GM12878 (cell line): ENCODE results near the gene TFCP2. TPM values are rescaled to one million over a fixed set of nuclear protein-coding genes. Genes with fewer than 3 reads are reported as not detected.

Experiments
- BACH1 ChIP-seq: fragments of 450-650 bp; IDR thresholded peaks from 2 replicates; pipeline ENCODE4 v1.6.1; 2017; ENCODE audit warnings: mild to moderate bottlenecking, borderline replicate concordance
- BMI1 ChIP-seq: fragments of 450-650 bp; IDR thresholded peaks from 2 replicates; pipeline ENCODE4 v1.6.1; 2016; ENCODE audit warnings: mild to moderate bottlenecking, moderate library complexity, borderline replicate concordance
- CEBPZ ChIP-seq: fragments of 150-350 bp; IDR thresholded peaks from 2 replicates; pipeline ENCODE4 v1.6.1; 2016; ENCODE audit warnings: low read depth, low read length
- E2F8 ChIP-seq: fragments of 450-650 bp; IDR thresholded peaks from 2 replicates; pipeline ENCODE4 v1.6.1; 2018; ENCODE audit warnings: mild to moderate bottlenecking, low read depth, moderate library complexity; ENCODE audit not compliant: partially characterized antibody
- E4F1 ChIP-seq: fragments of 450-650 bp; IDR thresholded peaks from 2 replicates; pipeline ENCODE4 v1.6.1; 2018; ENCODE audit warnings: borderline replicate concordance, mild to moderate bottlenecking; ENCODE audit not compliant: partially characterized antibody
- ETV6 ChIP-seq, 2 experiments: fragments of 450-650 bp in 1 of 2; IDR thresholded peaks in 1 of 2; conservative IDR thresholded peaks in 1 of 2; 2 replicates each; pipeline ENCODE4 v1.6.1; 2014; ENCODE audit warnings: antibody characterized with exemption in 1 of 2, borderline replicate concordance in 1 of 2, low read depth in 1 of 2, mild to moderate bottlenecking in 1 of 2, moderate library complexity in 1 of 2
- IRF5 ChIP-seq: fragments of 450-650 bp; IDR thresholded peaks from 2 replicates; pipeline ENCODE4 v1.6.1; 2017; ENCODE audit warnings: borderline replicate concordance
- MEF2A ChIP-seq: IDR thresholded peaks from 2 replicates; pipeline ENCODE4 v1.6.1; 2011; ENCODE audit warnings: low read depth, mild to moderate bottlenecking, low read length, moderate library complexity; ENCODE audit not compliant: insufficient read depth
- MEF2B ChIP-seq: fragments of 450-650 bp; IDR thresholded peaks from 2 replicates; pipeline ENCODE4 v1.6.1; 2018; ENCODE audit warnings: mild to moderate bottlenecking, moderate library complexity; ENCODE audit not compliant: partially characterized antibody, poor library complexity, severe bottlenecking
- PAX8 ChIP-seq: fragments of 450-650 bp; IDR thresholded peaks from 2 replicates; pipeline ENCODE4 v1.6.1; 2017; ENCODE audit warnings: mild to moderate bottlenecking, moderate library complexity
- SP1 ChIP-seq: IDR thresholded peaks from one replicate; pipeline ENCODE4 v1.6.1; 2011; ENCODE audit warnings: low read depth, low read length
- SREBF2 ChIP-seq: IDR thresholded peaks from 2 replicates; pipeline ENCODE4 v1.6.1; 2012; ENCODE audit warnings: mild to moderate bottlenecking, low read length
- TBL1XR1 ChIP-seq: IDR thresholded peaks from 2 replicates; pipeline ENCODE4 v1.6.1; 2012; ENCODE audit warnings: low read depth, low read length, improper control_type of control experiment
- TCF12 ChIP-seq: IDR thresholded peaks from 2 replicates; pipeline ENCODE4 v1.6.1; 2011; ENCODE audit warnings: low read depth, mild to moderate bottlenecking, low read length
- ZBED1 ChIP-seq: IDR thresholded peaks from 2 replicates; pipeline ENCODE4 v1.6.1; 2016; ENCODE audit warnings: borderline replicate concordance
- ZBTB33 ChIP-seq: fragments of 450-650 bp; IDR thresholded peaks from 2 replicates; pipeline ENCODE4 v1.6.1; 2017; ENCODE audit warnings: mild to moderate bottlenecking
- ZSCAN29 ChIP-seq: fragments of 450-650 bp; IDR thresholded peaks from 2 replicates; pipeline ENCODE4 v1.6.1; 2017; ENCODE audit warnings: mild to moderate bottlenecking, moderate library complexity
- polyA plus RNA-seq, 11 experiments: library from polyadenylated mRNA; depleted of rRNA in 4 of 11; unstranded in 6 of 11; stranded (reverse) in 5 of 11; fragments of >200 nt; fragmentation: Nextera tagmentation in 4 of 11; fragmentation: Illumina TruSeq in 1 of 11; extraction: Ambion mirVana in 4 of 11; extraction: Trizol in 1 of 11; gene quantifications; 1 replicate in 1 of 11; 2 replicates in 10 of 11; pipeline versions ENCODE4 v1.2.1 to v1.2.3, GENCODE V29; 2011 to 2016; ENCODE audit warnings: inconsistent platforms in 2 of 11, missing spikeins in 2 of 11, low read depth in 1 of 11
- total RNA-seq, 4 experiments: library from RNA; depleted of rRNA in 3 of 4; stranded (reverse); fragments of >200 nt in 3 of 4; fragmentation: Illumina TruSeq in 1 of 4; extraction: Trizol in 1 of 4; gene quantifications; 2 replicates each; pipeline versions ENCODE4 v1.2.1 to v1.2.3, GENCODE V29; 2013 to 2021

TFCP2 gene
- total and polyA plus RNA-seq, 10 of the 15 experiments (the other 5 are each of a cell fraction or from before 2014, with no cell fraction given) = 5.8 to 29.7 (median 14.2) TPM

GRCh38 chr12:51083126-51083833, 89.7 kb downstream of the TFCP2 start, which contains the start of gene CSRNP2 (continued):
- TF ChIP-seq E4F1 (peak; percentile 62), TCF12 (peak; percentile 84; the same call in 1 of the 2 replicates), E2F8 (no peak), CEBPZ (no peak), PAX8 (no peak), TBL1XR1 (0 out of 2 replicates have a peak, but pooled peaks have one; percentile 33), IRF5 (no peak), ETV6 (conservative IDR thresholded peaks at IDR 0.05 in 1 of 2, IDR thresholded peaks at IDR 0.05 in 1 of 2; ENCODE audit: borderline replicate concordance in 1 of 2, low read depth in 1 of 2) (no peak), ZSCAN29 (peak; percentile 65; the same call in 1 of the 2 replicates), ZBED1 (no peak), SREBF2 (no peak), ZBTB33 (no peak), BACH1 (peak; percentile 93), MEF2A (0 out of 2 replicates have a peak, but pooled peaks have one; percentile 57), BMI1 (no peak), MEF2B (peak; percentile 16), SP1 (no peak)
